CD4-positive, alpha-beta T cell treated with Interleukin-10 for 1 hour (primary cell): ENCODE data around the gene FANK1.
"Not testable (repeated sequence)": the region's sequence is repeated elsewhere in the genome, so short reads cannot be mapped to it uniquely, and the experiment has no call there.

Source experiments
- DNase-seq: peaks from one replicate; pipeline ENCODE4 v3.0.0-alpha.2; 2020

The FANK1 gene

GRCh38 chr10:126034586-126034985 is 138.2 kb downstream of the FANK1 start:
- DNase-seq, result no peak

GRCh38 chr10:126036515-126036914 is 140.2 kb downstream of the FANK1 start:
- DNase-seq, result no peak

- no peak for DNase-seq
These were observed 141.6 kb downstream of the FANK1 start for GRCh38 chr10:126037946-126038345.

- no peak for DNase-seq
These were observed 144.8 kb downstream of the FANK1 start for GRCh38 chr10:126041117-126041516.

GRCh38 chr10:126041804-126042231 is 145.5 kb downstream of the FANK1 start:
- peak; percentile 78 for DNase-seq

- DNase-seq, result no peak
These were observed 146.0 kb downstream of the FANK1 start for GRCh38 chr10:126042354-126042753.

- no peak for DNase-seq
These were observed 146.5 kb downstream of the FANK1 start for GRCh38 chr10:126042906-126043305.

GRCh38 chr10:126043389-126043788 is 147.0 kb downstream of the FANK1 start:
- DNase-seq, result no peak

- no peak for DNase-seq
These were observed 149.5 kb downstream of the FANK1 start for GRCh38 chr10:126045861-126046260.

GRCh38 chr10:126046831-126047230 is 150.5 kb downstream of the FANK1 start:
- no peak for DNase-seq

- not testable (repeated sequence) for DNase-seq
These were observed 151.4 kb downstream of the FANK1 start for GRCh38 chr10:126047749-126048148.

GRCh38 chr10:126049759-126050700 is 153.7 kb downstream of the FANK1 start:
- DNase-seq, result no peak

- no peak for DNase-seq
These were observed 155.8 kb downstream of the FANK1 start for GRCh38 chr10:126052171-126052570.

GRCh38 chr10:126054191-126054590 is 157.8 kb downstream of the FANK1 start:
- no peak for DNase-seq

GRCh38 chr10:126057494-126057893 is 161.1 kb downstream of the FANK1 start:
- DNase-seq, result no peak

GRCh38 chr10:126058104-126058503 is 161.7 kb downstream of the FANK1 start:
- DNase-seq, result no peak

- DNase-seq, result no peak
These were observed 162.1 kb downstream of the FANK1 start for GRCh38 chr10:126058507-126058906.
